Measurements from ENCODE around the gene SASS6.
"Not testable (repeated sequence)": the region's sequence is repeated elsewhere in the genome, so short reads cannot be mapped to it uniquely, and the experiment has no call there.

SASS6 gene

DNA sequence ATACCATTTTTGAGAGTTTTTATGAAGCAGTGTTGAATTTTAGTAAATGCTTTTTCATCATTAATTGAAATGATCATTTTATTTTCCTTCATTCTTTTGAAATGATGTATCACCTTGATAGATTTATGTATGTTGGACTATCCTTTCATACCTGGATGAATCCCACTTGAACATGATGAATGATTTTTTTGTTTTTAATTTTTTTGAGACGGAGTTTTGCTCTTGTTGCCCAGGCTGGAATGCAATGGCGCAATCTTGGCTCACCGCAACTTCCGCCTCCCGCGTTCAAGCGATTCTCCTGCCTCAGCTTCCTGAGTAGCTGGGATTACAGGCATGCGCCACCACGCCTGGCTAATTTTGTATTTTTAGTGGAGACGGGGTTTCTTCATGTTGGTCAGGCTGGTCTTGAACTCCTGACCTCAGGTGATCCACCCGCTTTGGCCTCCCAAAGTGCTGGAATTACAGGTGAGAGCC lies 85.5 kb downstream of the SASS6 start:
- DNase-seq (ENCODE audit: low read depth), result not testable (repeated sequence)

DNA sequence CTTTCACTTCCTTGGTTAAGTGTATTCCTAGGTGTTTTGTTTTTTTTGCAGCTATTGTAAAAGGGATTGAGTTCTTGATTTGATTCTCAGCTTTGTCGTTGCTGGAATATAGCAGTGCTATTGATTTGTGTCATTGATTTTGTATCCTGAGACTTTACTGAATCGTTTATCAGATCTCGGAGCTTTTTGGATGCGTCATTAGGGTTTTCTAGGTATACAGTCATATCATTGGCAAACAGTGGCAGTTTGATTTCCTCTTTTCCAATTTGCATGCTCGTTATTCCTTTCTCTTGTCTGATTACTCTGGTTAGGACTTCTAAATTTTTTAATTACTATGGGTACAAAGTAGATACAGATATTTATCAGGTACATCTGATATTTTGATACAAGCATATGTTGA lies 87.5 kb downstream of the SASS6 start:
- DNase-seq (ENCODE audit: low read depth), result no peak

DNA sequence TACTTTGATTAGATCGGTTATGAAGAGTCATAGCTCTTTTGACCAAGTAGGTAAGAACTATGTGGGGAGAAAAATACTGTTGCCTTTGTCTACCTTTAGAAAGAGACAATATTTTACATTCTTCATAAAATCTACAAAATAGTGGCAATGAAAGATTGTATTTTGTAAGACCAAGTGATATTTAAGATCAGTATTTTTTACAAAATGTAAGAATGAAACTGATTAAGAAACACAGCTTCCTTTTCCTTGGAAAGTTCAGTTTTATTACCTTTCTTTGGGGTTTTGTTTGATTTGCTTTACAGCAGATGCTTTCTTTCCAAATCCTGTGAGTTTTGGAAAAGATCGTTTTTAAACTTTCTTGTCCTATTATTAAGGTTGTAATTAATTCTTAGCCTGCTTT lies 93.1 kb downstream of the SASS6 start:
- DNase-seq (ENCODE audit: low read depth), result no peak

DNA sequence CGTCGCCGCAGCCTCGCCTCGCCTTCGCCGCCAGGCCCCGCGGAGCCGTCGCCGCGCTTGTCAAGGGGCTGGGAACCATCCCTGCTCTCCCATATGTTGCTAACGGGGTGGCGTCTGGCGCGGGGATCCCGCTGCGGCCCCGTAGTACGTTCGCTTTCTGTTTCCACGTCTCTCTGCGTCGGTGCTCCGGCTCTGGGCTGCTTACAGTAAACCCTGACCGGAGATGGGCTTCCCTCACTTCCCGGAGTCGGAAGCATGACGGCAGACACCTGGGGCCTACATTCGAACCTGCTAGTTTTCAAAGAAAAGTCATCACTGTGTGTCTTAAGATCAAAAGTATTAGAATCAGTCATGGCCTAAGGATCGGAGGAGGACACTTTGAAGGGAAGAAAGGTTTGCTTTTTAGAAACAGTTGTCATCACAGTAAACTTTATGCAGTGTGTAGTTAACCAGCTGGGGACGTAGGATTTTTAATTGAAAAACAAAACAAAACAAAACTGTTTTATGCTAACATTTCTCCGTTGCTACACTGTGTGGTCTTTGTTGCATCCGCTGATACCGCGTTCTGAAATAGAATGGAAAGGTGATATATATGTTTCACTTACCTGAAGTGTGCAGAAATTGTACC lies 94.0 kb downstream of the SASS6 start:
- DNase-seq (ENCODE audit: low read depth), result peak; percentile 72

DNA sequence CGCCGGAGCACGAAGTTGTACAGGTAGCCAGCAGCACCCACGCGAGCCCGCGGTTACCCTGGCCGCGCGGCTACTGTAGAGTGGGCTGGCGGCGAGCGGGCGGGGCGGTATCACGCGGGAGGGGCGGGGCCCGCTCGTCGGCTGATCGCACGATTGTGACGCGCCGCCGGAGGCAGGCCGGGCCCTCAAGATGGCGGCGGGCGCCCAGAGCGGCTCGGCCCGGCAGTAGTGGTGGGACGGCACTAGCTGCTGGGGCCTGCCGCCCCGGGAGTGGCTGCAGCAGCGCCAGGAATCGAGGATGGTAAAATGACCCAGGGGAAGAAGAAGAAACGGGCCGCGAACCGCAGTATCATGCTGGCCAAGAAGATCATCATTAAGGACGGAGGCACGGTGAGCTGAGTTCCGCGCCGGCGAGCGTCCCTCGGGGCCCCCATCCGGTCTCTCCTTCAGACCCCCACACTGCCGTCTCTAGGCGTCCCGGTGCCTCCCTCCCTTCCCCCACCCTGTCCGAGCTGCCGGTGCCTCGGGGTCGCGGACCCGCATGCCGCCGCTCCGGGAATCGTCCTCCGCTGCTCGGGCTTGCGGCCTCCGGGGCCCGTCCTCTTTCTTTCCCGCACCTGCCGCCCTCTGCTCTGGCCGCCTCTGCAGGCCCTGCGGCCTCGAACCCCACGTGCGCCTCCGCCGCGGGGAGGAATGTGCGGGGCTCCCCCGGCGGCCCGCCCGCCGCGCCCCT lies 94.6 kb downstream of the SASS6 start:
- peak; percentile 77 for DNase-seq (ENCODE audit: low read depth)

DNA sequence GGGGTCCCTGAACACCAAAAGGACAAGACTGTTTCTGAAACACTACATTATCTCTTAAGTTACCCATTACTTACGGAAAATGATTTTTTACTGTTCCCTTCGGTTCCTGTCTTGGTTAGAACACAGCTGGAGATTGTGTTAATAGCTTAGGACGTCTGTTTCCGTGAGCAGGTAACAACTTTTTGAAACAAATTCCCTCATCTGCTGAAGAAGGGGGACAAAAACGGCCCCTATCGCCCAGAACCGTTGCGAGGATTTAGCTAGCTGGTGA lies 95.1 kb downstream of the SASS6 start:
- no peak for DNase-seq (ENCODE audit: low read depth)

DNA sequence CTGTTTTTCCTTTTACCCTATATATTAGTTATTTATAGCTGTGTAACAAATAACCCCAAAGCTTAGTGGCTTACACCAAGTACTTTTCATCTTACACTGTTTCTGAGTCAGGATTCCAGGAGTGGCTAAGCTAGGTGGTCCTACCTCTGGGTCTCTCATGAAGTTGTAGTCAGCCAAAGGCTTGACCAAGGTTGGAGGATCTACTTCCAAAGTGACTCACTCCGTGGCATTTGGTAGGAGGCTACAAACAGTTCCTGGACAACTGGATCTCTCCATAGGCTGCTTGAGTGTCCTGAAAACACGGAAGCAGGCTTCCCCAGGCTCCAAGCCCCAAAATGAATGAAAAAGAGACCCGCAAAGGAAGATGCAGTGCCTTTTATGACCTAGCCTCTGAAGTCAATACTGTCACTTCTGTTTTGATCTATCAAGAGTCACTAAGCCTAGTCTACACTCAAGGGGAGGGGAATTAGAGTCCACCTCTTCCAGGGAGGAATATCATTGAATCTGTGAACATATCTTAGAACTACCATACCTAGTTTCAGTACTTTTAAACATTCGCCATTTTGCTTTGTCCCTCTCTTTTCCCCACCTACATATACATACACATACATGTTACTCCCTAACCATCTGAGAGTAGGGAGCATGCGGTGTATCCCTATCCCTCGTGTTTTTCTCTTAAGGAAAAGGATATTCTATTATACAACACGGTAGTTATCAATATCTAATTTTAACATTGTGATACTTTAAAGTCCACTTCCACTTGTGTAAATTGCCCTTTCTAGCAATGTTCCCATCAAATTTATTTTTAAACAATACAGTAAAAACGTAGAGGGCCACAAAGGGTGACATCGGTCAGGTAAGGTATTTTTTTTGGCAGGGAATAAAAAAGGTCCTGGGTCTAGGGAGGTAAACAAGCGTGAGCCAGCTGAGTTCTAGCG lies 95.7 kb downstream of the SASS6 start:
- DNase-seq (ENCODE audit: low read depth), result peak; percentile 70

DNA sequence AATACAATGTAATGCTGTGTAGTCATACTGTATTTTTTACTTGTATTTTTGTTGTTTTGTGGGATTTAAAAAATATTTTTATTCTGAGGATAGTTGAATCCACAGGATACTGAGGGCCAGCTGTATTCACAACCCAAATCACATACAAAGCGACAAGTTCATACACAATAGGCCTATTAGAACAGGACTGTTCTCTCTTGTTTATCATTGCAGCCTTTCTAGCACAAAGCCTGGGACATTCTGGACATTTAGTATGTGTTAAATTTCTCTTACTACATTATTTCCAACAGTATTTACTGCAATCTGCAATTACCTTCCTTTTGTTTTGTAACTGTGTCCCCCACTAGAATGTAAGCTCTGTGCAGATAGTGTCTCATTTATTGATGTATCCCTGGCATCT lies 97.5 kb downstream of the SASS6 start:
- DNase-seq (ENCODE audit: low read depth), result no peak

DNA sequence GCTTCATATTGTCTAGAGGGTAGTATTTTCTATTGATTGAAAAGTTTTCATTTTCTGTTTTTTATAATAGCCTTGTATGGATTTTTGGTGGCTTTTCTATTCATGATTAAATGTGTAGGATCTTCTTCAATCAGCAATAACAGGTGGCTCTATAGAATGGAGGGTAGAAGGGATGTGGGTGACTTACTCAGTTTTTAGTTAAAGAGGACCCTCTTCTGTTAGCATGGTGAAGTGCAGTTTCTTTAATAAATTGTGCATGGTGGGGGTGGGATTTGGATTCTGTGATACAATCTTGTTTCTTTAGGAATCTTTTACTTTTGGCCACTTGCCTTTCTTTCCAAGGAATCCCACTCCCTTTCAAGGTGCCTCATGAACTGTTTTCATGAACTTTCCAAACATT lies 98.3 kb downstream of the SASS6 start:
- peak; percentile 38 for DNase-seq (ENCODE audit: low read depth)
